ENCODE measurements around the gene C16orf92.

- TF ChIP-seq CTCF (conservative IDR thresholded peaks at IDR 0.05; ENCODE audit: low read depth, low read length) (no peak), EZH2 (IDR thresholded peaks at IDR 0.05; ENCODE audit: borderline replicate concordance, low read depth, low read length, poor library complexity, severe bottlenecking) (no peak)
These were observed 11.1 kb upstream of the C16orf92 start for GRCh38 chr16:30011714-30012504.

Measured in A673 (cell line).